Measurements from ENCODE around the gene ADGRG2. TPM values are rescaled to one million over a fixed set of nuclear protein-coding genes. Genes with fewer than 3 reads are reported as not detected.

The ADGRG2 gene, protein sequence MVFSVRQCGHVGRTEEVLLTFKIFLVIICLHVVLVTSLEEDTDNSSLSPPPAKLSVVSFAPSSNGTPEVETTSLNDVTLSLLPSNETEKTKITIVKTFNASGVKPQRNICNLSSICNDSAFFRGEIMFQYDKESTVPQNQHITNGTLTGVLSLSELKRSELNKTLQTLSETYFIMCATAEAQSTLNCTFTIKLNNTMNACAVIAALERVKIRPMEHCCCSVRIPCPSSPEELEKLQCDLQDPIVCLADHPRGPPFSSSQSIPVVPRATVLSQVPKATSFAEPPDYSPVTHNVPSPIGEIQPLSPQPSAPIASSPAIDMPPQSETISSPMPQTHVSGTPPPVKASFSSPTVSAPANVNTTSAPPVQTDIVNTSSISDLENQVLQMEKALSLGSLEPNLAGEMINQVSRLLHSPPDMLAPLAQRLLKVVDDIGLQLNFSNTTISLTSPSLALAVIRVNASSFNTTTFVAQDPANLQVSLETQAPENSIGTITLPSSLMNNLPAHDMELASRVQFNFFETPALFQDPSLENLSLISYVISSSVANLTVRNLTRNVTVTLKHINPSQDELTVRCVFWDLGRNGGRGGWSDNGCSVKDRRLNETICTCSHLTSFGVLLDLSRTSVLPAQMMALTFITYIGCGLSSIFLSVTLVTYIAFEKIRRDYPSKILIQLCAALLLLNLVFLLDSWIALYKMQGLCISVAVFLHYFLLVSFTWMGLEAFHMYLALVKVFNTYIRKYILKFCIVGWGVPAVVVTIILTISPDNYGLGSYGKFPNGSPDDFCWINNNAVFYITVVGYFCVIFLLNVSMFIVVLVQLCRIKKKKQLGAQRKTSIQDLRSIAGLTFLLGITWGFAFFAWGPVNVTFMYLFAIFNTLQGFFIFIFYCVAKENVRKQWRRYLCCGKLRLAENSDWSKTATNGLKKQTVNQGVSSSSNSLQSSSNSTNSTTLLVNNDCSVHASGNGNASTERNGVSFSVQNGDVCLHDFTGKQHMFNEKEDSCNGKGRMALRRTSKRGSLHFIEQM
- 1 to 10 TPM; 1.9 to 3.7 TPM for total RNA-seq

DNA sequence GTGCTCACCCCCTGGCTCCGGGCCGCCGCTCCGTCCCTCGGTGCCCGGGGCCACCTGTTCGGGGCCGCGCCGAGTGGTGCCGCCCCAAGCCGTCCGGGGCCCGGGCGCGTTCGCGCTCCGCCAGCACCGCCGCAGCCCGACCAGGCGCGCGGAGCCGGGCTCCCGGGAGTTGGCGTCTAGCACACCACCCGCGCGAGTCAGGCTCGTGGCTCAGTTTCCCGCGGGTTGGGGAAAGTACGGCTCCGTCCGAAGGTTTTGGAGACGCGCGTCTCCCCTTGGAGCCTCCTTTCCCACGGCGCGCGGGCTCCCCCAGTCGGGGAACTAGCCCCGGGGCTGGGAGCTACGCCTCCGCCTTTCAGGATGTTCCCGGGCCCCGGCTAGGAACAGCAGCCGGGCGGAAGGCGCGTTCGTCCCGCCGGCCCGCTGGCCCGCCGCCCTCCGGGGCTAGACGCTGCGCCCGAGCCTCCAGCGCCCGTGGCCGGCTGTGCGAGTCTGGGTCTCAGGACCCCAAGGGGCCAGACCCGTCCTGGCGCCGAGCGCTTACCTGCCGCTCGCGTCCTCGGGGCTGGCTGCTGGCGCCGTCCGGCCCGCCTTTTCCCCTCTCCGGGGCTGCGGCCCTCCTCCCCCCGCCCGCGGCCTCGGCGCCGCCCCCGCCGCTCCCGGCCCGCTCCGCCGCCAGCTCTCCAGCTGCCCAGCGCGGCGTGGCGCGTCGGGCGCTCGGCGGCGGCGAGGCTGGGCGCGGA lies at the start of gene ADGRG2:
TSS of gene ADGRG2 (minus strand) at position 571 of the 743 bp plus-strand sequence. CDS start 53,634 bp downstream, outside the sequence.
- ATAC-seq (ENCODE audit: insufficient number of reproducible peaks, low FRiP score, low read depth) (no peak), DNase-seq (ENCODE audit: low spot score) (no peak)
- no peaks in the 10 kb centered on the region for H3K36me3 ChIP-seq
- H3K27ac ChIP-seq: no peak within 1 kb of the TSS
- peak within 1 kb of the TSS; percentile 68 for H3K4me3 ChIP-seq
- H3K4me1 ChIP-seq (ENCODE audit: control insufficient read depth in 1 of 2, low read depth in 2 of 2): no peaks in the 10 kb centered on the region
- H3K9me3 ChIP-seq: no peaks in the 10 kb centered on the region
- TF ChIP-seq, protein P1, sequence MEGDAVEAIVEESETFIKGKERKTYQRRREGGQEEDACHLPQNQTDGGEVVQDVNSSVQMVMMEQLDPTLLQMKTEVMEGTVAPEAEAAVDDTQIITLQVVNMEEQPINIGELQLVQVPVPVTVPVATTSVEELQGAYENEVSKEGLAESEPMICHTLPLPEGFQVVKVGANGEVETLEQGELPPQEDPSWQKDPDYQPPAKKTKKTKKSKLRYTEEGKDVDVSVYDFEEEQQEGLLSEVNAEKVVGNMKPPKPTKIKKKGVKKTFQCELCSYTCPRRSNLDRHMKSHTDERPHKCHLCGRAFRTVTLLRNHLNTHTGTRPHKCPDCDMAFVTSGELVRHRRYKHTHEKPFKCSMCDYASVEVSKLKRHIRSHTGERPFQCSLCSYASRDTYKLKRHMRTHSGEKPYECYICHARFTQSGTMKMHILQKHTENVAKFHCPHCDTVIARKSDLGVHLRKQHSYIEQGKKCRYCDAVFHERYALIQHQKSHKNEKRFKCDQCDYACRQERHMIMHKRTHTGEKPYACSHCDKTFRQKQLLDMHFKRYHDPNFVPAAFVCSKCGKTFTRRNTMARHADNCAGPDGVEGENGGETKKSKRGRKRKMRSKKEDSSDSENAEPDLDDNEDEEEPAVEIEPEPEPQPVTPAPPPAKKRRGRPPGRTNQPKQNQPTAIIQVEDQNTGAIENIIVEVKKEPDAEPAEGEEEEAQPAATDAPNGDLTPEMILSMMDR (IDR thresholded peaks at IDR 0.05): no peak
- no peaks in the 10 kb centered on the region for H3K27me3 ChIP-seq (replicated peaks; ENCODE audit: insufficient read depth)

DNA sequence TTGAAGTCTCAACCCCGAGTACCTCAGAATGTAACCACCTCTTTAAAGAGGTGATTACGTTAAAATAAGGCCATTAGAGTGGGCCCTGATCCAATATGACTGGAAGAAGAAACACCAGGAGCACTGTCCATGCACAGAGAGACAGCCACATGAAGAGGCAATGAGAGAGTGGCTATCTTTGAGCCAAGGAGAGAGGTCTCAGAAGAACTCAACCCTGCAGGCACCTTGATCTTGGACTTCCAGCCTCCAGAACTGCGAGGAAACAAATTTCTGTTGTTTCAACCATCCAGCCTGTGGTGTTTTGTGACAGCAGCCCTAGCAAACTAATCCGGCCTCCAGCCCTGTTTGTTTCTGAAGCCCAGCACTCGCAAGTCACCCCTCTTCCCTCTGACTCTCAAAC lies 46.3 kb upstream of the ADGRG2 start:
- Histone ChIP-seq H3K4me3 (no peak overlapping the region), H3K27ac (no peak overlapping the region), H3K27me3 (replicated peaks; ENCODE audit: insufficient read depth) (no peaks in the 10 kb centered on the region), H3K9me3 (no peaks in the 10 kb centered on the region), H3K36me3 (no peaks in the 10 kb centered on the region), H3K4me1 (ENCODE audit: control insufficient read depth in 1 of 2, low read depth in 2 of 2) (no peaks in the 10 kb centered on the region)
- no peak for ATAC-seq (ENCODE audit: insufficient number of reproducible peaks, low FRiP score, low read depth)
- no peak for DNase-seq (ENCODE audit: low spot score)
- TF ChIP-seq, protein P1 (IDR thresholded peaks at IDR 0.05): no peak

DNA sequence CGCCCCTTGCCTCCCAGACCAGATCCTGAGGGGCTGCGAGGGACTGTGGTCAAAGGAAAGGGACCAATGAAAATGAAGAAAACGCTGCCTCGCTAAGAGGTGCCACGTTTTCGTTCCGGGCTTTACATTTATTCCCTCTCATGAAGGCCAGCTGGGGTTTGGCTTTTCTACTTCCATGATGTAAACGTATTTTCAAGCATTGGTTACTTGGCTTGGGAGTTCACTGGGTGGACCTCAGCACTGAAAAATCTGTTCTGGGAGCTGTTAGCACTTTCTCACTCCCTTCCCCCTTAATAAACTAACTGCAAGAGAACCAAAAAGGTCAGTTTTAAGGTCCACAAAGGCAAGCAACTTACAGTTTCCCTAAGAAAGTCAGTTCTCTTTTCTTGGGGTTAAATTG lies 40.6 kb upstream of the ADGRG2 start:
- H3K9me3 ChIP-seq: no peaks in the 10 kb centered on the region
- DNase-seq (ENCODE audit: low spot score) (no peak), ATAC-seq (ENCODE audit: insufficient number of reproducible peaks, low FRiP score, low read depth) (no peak)
- TF ChIP-seq, protein P1 (IDR thresholded peaks at IDR 0.05): no peak
- no peak overlapping the region for H3K4me3 ChIP-seq
- no peaks in the 10 kb centered on the region for H3K4me1 ChIP-seq (ENCODE audit: control insufficient read depth in 1 of 2, low read depth in 2 of 2)
- H3K36me3 ChIP-seq: no peaks in the 10 kb centered on the region
- no peaks in the 10 kb centered on the region for H3K27me3 ChIP-seq (replicated peaks; ENCODE audit: insufficient read depth)
- H3K27ac ChIP-seq: no peak overlapping the region

DNA sequence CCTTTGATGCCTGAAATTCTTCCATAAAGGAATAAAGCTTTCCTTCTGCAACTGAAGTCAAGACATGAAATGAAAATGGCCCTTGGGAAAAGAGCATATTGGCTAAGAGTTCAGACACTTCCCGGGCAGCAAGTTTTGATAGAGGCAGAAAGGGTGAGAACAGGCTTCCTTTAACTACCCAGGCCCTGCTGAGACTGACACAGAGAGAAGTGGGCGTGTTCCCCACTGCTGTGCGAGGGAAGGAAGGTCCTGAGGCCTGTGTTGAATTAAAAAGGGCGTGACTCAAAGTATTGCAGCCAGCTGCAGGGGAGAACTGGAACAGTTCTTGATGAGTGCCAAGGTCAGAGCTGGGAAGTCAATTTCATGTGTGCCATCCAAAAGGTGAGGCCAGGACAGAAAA lies 33.9 kb upstream of the ADGRG2 start:
- Histone ChIP-seq H3K4me1 (ENCODE audit: control insufficient read depth in 1 of 2, low read depth in 2 of 2) (no peaks in the 10 kb centered on the region), H3K4me3 (no peak overlapping the region), H3K27ac (no peak overlapping the region), H3K36me3 (no peaks in the 10 kb centered on the region), H3K27me3 (replicated peaks; ENCODE audit: insufficient read depth) (no peaks in the 10 kb centered on the region), H3K9me3 (no peaks in the 10 kb centered on the region)
- TF ChIP-seq, protein P1 (IDR thresholded peaks at IDR 0.05): no peak
- DNase-seq (ENCODE audit: low spot score): no peak
- ATAC-seq (ENCODE audit: insufficient number of reproducible peaks, low FRiP score, low read depth): no peak
